GM12801 (cell line): ENCODE data around the gene PPP5C.

ENCODE experiments used
- CTCF ChIP-seq: IDR thresholded peaks from one replicate; pipeline ENCODE4 v1.5.1; 2011; ENCODE audit warnings: control low read depth; ENCODE audit not compliant: insufficient read length; ENCODE audit errors: extremely low read depth

Gene PPP5C

GRCh38 chr19:46340051-46340659, 6.7 kb upstream of the PPP5C start:
- TF ChIP-seq CTCF = no peak

DNA sequence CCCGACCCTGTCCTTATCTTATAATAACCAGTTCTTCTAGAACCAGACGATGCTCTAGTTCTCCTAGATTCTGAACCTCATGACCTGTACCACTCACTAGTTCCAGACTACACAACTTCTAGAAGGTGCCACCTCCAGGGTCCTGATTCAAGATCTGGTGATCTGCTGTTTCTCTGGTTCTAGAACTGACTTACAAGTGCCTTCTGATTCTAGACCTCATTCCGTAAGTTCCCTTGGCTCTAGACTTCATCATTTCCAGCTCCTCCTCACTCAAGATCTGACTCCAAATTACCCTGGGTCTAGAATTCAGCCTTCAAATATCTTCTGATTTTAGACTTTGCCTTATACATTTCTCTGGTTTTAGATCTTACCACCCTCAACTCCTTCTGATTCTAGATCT, 5.0 kb upstream of the PPP5C start:
- no peak for TF ChIP-seq CTCF

DNA sequence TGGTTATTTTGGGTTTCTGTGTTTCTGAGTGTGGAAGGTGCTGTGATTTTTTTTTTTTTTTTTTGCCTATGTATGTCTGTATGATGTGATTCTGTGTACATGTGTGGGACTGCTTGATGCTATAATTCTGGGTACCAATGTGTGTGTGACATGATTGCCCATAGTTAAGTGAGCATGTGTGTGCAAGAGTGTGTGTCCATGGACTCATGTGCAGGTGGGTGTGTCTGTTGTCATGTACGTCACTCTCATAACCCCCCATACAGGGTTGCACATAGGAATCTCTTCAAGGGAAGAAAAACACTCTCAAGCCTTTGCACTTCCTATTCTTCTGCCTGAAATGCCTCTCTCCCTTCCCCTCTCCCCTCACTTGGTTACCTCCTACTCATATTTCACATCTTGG, 2.5 kb upstream of the PPP5C start:
- no peak for TF ChIP-seq CTCF

- no peak for TF ChIP-seq CTCF
Measured at GRCh38 chr19:46345157-46345556, 1.7 kb upstream of the PPP5C start.

DNA sequence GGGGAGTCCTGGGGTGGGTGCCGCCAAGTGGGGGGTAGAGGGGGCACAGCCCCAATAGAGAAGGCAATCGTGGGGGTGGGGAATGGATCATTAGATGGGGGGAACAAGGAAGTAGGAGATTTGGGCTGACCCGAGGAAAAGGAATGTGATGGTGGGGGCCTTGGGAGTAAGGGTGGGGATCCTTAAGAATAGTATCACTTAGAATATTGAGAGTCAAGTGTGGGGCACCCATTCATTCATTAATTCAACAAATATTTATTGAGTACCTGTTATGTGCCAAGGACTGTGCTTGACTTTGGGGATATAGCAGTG, 641 bp downstream of the PPP5C start:
- no peak for TF ChIP-seq CTCF

- no peak for TF ChIP-seq CTCF
Measured at GRCh38 chr19:46347985-46348384, 1.1 kb downstream of the PPP5C start.

DNA sequence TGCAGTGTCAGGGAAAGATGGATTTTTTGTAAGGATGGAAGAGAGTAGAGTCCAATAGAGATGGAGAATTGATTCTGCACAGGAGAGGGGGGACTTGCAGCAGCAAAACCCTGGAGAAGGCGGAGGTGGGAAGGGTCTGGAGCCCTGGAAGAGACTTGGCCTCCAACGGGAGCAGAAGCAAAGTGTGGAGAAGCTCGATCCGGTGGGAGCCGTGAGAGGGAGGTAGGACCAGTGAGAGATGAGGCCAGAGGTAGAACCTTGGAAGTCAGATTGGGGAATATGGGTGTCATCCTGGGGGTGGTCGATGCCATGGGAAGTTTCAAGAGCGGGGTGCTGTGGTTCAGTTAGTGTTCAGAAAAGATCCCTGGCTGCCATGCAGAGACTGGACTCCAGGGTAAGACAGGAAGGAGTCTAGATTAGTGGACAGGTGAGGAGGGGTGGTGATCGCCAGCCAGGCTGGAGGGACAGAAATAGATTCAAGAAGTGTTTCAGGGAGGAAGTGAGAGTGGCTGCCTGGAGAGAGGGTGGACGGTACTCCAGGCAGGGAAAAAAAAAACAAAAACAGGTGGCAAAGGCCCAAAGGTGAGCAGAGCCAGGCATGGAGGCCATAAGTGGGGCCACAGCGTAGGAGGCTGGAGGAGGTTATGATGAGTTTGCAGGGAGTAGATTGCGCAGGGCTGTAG, 2.6 kb downstream of the PPP5C start:
- TF ChIP-seq CTCF = no peak
